Hematopoietic multipotent progenitor cell treated with erythropoietin and hydrocortisone succinate and interleukin-3 and kit ligand, for 4 days (in vitro differentiated cells): ENCODE results near the gene RELL1.

Experiments used
- DNase-seq: peaks from one replicate; pipeline ENCODE4 v3.0.0-alpha.2; 2015

Gene RELL1

GRCh38 chr4:37591349-37591748 lies 94.8 kb downstream of the RELL1 start:
- no peak for DNase-seq

- no peak for DNase-seq
Observed at GRCh38 chr4:37590016-37590415, 96.2 kb downstream of the RELL1 start.

- no peak for DNase-seq
Observed at GRCh38 chr4:37588150-37588549, 98.0 kb downstream of the RELL1 start.

GRCh38 chr4:37586194-37586593 lies 100.0 kb downstream of the RELL1 start:
- no peak for DNase-seq

GRCh38 chr4:37584493-37585060 lies 101.6 kb downstream of the RELL1 start:
- DNase-seq, result no peak

- no peak for DNase-seq
Observed at GRCh38 chr4:37584071-37584470, 102.1 kb downstream of the RELL1 start.

- no peak for DNase-seq
Observed at GRCh38 chr4:37573566-37573965, 112.6 kb downstream of the RELL1 start.

GRCh38 chr4:37568489-37568888 lies 117.7 kb downstream of the RELL1 start:
- peak; percentile 75 for DNase-seq

GRCh38 chr4:37567836-37568235 lies 118.3 kb downstream of the RELL1 start:
- DNase-seq, result peak; percentile 31

- DNase-seq, result no peak
Observed at GRCh38 chr4:37562592-37562991, 123.6 kb downstream of the RELL1 start.

- DNase-seq, result peak; percentile 33
Observed at GRCh38 chr4:37561803-37562207, 124.4 kb downstream of the RELL1 start.

- DNase-seq, result no peak
Observed at GRCh38 chr4:37561196-37561802, 124.9 kb downstream of the RELL1 start.
